ENCODE results near the gene IMPG1. TPM values are rescaled to one million over a fixed set of nuclear protein-coding genes. Genes with fewer than 3 reads are reported as not detected.

The IMPG1 gene
- total RNA-seq, 1 donor from 2014 or later: not detected

DNA sequence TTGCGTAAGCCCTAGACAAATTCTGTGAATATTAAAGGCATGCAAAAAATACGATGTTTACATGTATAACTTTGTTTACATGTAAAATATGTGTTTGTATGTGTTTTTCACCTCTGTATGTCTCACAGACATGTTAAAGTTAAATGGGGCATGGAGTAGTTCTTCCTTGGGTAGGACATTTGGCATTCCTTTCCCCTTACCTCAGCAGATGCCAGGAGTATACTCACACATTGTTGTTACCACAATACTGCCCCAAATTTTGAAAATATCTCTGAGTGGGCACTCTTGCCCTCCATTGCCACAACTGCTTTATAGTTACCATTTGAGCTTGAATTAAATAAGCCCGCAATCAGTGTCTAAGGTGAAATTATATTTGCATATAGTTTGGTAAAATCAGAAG lies 175.9 kb downstream of the IMPG1 start:
- Histone ChIP-seq H3K27me3 (no peaks in the 10 kb centered on the region), H3K9me3 (no peaks in the 10 kb centered on the region), H3K27ac (no peak overlapping the region), H3K4me3 (no peak overlapping the region), H3K4me1 (no peaks in the 10 kb centered on the region), H3K36me3 (peaks cover 0 to 8% of the 10 kb centered on the region in 2 donors)
- TF ChIP-seq, protein P1, sequence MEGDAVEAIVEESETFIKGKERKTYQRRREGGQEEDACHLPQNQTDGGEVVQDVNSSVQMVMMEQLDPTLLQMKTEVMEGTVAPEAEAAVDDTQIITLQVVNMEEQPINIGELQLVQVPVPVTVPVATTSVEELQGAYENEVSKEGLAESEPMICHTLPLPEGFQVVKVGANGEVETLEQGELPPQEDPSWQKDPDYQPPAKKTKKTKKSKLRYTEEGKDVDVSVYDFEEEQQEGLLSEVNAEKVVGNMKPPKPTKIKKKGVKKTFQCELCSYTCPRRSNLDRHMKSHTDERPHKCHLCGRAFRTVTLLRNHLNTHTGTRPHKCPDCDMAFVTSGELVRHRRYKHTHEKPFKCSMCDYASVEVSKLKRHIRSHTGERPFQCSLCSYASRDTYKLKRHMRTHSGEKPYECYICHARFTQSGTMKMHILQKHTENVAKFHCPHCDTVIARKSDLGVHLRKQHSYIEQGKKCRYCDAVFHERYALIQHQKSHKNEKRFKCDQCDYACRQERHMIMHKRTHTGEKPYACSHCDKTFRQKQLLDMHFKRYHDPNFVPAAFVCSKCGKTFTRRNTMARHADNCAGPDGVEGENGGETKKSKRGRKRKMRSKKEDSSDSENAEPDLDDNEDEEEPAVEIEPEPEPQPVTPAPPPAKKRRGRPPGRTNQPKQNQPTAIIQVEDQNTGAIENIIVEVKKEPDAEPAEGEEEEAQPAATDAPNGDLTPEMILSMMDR (IDR thresholded peaks at IDR 0.05): no peak
- no peak for TF ChIP-seq POLR2A (IDR thresholded peaks at IDR 0.05)
- no peak for TF ChIP-seq POLR2AphosphoS5 (IDR thresholded peaks at IDR 0.05; ENCODE audit: insufficient read depth in 1 of 2, low read depth in 1 of 2)
- intact Hi-C loops (cut with DNase I): no loop called here
- no peak for DNase-seq (ENCODE audit: extremely low spot score in 2 of 2)

DNA sequence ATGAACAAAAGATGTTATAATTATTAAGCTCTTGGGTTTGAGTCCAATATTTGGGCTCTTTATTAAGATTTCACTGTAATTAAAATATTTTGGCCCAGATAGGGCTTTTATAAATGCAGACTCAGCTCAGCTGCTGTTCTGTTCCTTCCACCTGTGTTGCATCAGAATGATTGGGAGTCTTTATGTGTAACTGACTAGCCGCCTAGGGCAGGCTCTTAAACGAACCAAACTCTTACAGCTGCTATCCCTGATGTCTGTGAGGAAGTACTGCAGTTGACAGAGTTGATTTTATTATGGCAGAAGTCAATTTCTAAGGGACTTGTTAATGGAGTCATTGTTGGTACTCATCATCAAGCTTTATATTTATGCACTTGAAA lies 178.7 kb downstream of the IMPG1 start:
- Histone ChIP-seq H3K9me3 (no peaks in the 10 kb centered on the region), H3K27ac (no peak overlapping the region), H3K27me3 (no peaks in the 10 kb centered on the region), H3K4me3 (no peak overlapping the region), H3K4me1 (no peaks in the 10 kb centered on the region), H3K36me3 (peaks cover 0 to 12% of the 10 kb centered on the region in 2 donors)
- TF ChIP-seq POLR2AphosphoS5 (IDR thresholded peaks at IDR 0.05; ENCODE audit: insufficient read depth in 1 of 2, low read depth in 1 of 2) (no peak), POLR2A (IDR thresholded peaks at IDR 0.05) (no peak)
- TF ChIP-seq, protein P1 (IDR thresholded peaks at IDR 0.05): no peak
- no peak for DNase-seq (ENCODE audit: extremely low spot score in 2 of 2)
- intact Hi-C loops (cut with DNase I): no loop called here

DNA sequence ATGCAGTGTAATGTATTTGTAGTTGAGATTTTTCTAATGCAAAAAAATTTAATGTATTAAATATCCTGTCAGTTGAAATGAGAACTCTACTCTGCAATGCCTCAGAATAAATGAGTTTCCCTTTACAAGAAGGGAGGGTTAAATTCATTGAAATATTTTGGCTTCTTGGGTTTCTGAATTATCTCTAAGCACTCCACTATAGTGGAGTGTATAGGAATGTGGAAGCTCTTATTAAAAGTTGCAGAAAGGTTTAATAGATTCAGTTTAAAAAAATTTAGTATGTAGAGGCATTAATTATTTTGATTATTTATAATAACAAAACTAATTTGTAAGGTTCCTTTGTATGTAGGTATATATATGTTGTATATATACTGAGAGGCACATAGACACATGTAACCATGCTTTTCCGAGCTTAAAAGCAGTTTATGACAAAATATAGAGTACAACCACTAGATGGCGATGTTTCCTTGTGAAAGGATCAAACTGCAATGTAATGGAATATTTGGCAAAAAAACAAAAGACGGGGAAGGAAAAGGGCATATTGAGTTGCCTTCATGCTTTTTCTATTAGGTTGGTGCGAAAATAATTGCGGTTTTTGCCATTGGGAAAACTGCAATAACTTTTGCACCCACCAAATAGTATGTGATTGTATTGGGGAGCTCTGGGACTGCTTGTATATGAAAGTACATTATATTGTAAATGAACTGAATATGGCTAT lies 179.2 kb downstream of the IMPG1 start:
- intact Hi-C loops (cut with DNase I): no loop called here
- H3K4me3 ChIP-seq: no peak overlapping the region
- H3K27me3 ChIP-seq: no peaks in the 10 kb centered on the region
- no peak overlapping the region for H3K27ac ChIP-seq
- H3K36me3 ChIP-seq: peaks cover 0 to 12% of the 10 kb centered on the region in 2 donors
- no peak for TF ChIP-seq POLR2AphosphoS5 (IDR thresholded peaks at IDR 0.05; ENCODE audit: insufficient read depth in 1 of 2, low read depth in 1 of 2)
- TF ChIP-seq, protein P1 (IDR thresholded peaks at IDR 0.05): peak in 2 of 3 experiments; percentile 22 to 51
- DNase-seq (ENCODE audit: extremely low spot score in 2 of 2): no peak
- H3K4me1 ChIP-seq: no peaks in the 10 kb centered on the region
- no peaks in the 10 kb centered on the region for H3K9me3 ChIP-seq

DNA sequence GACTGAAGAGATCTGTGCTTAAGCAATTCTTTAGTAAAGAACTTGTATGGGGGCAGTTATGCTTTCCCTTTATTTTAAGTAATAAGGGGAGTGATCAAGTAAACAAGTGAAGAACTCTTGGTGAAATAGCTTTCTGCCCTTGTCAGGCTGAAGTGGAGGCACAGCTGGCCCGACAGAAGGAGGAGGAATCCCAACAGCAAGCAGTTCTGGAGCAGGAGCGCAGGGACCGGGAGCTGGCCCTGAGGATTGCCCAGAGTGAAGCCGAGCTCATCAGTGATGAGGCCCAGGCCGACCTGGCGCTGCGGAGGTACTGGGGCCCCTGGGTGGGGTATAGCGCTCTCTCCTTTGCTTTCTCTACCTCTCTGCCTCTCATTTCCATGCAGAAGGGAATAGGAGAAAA lies 180.1 kb downstream of the IMPG1 start:
- intact Hi-C loops (cut with DNase I): no loop called here
- H3K36me3 ChIP-seq: peaks cover 0 to 12% of the 10 kb centered on the region in 2 donors
- TF ChIP-seq POLR2AphosphoS5 (IDR thresholded peaks at IDR 0.05; ENCODE audit: insufficient read depth in 1 of 2, low read depth in 1 of 2): no peak
- TF ChIP-seq, protein P1 (IDR thresholded peaks at IDR 0.05): no peak
- no peak for TF ChIP-seq POLR2A (IDR thresholded peaks at IDR 0.05)

DNA sequence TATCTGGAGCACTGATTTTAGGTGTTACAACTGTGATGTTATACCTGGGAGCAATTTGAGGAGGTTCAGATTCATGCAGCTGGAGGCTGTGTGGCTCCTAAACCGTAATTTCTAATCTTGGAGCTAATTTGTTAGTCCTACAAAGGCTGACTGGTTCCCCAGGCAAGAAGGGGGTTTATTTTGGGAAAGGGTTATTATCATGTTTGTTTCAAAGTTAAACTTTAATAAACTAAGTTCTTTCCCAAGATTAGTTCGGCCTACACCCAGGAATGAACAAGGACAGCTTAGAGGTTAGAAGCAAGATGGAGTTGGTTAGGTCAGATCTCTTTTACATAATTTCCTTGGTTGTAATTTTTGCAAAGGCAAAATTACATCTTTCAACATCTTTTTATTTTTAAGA lies 187.6 kb downstream of the IMPG1 start:
- no peaks in the 10 kb centered on the region for H3K9me3 ChIP-seq
- H3K27ac ChIP-seq: no peak overlapping the region
- TF ChIP-seq POLR2AphosphoS5 (IDR thresholded peaks at IDR 0.05; ENCODE audit: insufficient read depth in 1 of 2, low read depth in 1 of 2) (no peak), POLR2A (IDR thresholded peaks at IDR 0.05) (no peak)
- TF ChIP-seq, protein P1 (IDR thresholded peaks at IDR 0.05): no peak
- no peak overlapping the region for H3K4me3 ChIP-seq
- H3K4me1 ChIP-seq: no peaks in the 10 kb centered on the region
- DNase-seq (ENCODE audit: extremely low spot score in 2 of 2): no peak
- no peaks in the 10 kb centered on the region for H3K36me3 ChIP-seq
- intact Hi-C loops (cut with DNase I): no loop called here
- no peaks in the 10 kb centered on the region for H3K27me3 ChIP-seq

More for the DNA sequence above, 180.1 kb downstream of the IMPG1 start:
- Histone ChIP-seq H3K27ac (no peak overlapping the region), H3K9me3 (no peaks in the 10 kb centered on the region), H3K4me1 (no peaks in the 10 kb centered on the region), H3K27me3 (no peaks in the 10 kb centered on the region), H3K4me3 (no peak overlapping the region)
- DNase-seq (ENCODE audit: extremely low spot score in 2 of 2): no peak
